IPS DF 4.7 (cell line): ENCODE measurements around the gene SETD2.
"Not testable (repeated sequence)": the region's sequence is repeated elsewhere in the genome, so short reads cannot be mapped to it uniquely, and the experiment has no call there.

Source experiments
- DNase-seq: peaks from one replicate; pipeline ENCODE4 v3.0.0-alpha.2; 2013; ENCODE audit warnings: low spot score; ENCODE audit errors: extremely low read depth

The SETD2 gene

GRCh38 chr3:47103619-47104018, 60.3 kb downstream of the SETD2 start:
- no peak for DNase-seq

- no peak for DNase-seq
Observed at GRCh38 chr3:47102081-47102600, 61.8 kb downstream of the SETD2 start.

- no peak for DNase-seq
Observed at GRCh38 chr3:47098910-47099309, 65.0 kb downstream of the SETD2 start.

- no peak for DNase-seq
Observed at GRCh38 chr3:47097864-47098263, 66.0 kb downstream of the SETD2 start.

GRCh38 chr3:47096959-47097358, 67.0 kb downstream of the SETD2 start:
- DNase-seq = no peak

- DNase-seq = no peak
Observed at GRCh38 chr3:47092090-47092489, 71.8 kb downstream of the SETD2 start.

GRCh38 chr3:47089630-47090029, 74.3 kb downstream of the SETD2 start:
- DNase-seq = no peak

GRCh38 chr3:47086071-47086470, 77.8 kb downstream of the SETD2 start:
- DNase-seq = no peak

GRCh38 chr3:47083786-47084185, 80.1 kb downstream of the SETD2 start:
- DNase-seq = no peak

- DNase-seq = no peak
Observed at GRCh38 chr3:47082519-47082918, 81.4 kb downstream of the SETD2 start.

- DNase-seq = no peak
Observed at GRCh38 chr3:47079432-47079831, 84.5 kb downstream of the SETD2 start.

- DNase-seq = no peak
Observed at GRCh38 chr3:47073685-47074084, 90.2 kb downstream of the SETD2 start.

GRCh38 chr3:47070770-47071169, 93.1 kb downstream of the SETD2 start:
- DNase-seq = no peak

- DNase-seq = not testable (repeated sequence)
Observed at GRCh38 chr3:47066259-47066658, 97.7 kb downstream of the SETD2 start.

GRCh38 chr3:47065681-47066080, 98.2 kb downstream of the SETD2 start:
- no peak for DNase-seq

GRCh38 chr3:47065058-47065457, 98.9 kb downstream of the SETD2 start:
- no peak for DNase-seq

GRCh38 chr3:47057212-47057671, 106.7 kb downstream of the SETD2 start:
- DNase-seq = no peak

GRCh38 chr3:47056705-47057104, 107.2 kb downstream of the SETD2 start:
- no peak for DNase-seq

GRCh38 chr3:47054412-47054811, 109.5 kb downstream of the SETD2 start:
- DNase-seq = no peak

GRCh38 chr3:47047673-47048072, 116.2 kb downstream of the SETD2 start:
- DNase-seq = no peak

GRCh38 chr3:47047069-47047468, 116.8 kb downstream of the SETD2 start:
- DNase-seq = no peak

- DNase-seq = no peak
Observed at GRCh38 chr3:47042231-47042791, 121.6 kb downstream of the SETD2 start.

GRCh38 chr3:47041114-47041513, 122.8 kb downstream of the SETD2 start:
- DNase-seq = no peak

- not testable (repeated sequence) for DNase-seq
Observed at GRCh38 chr3:47037302-47037701, 126.6 kb downstream of the SETD2 start.
